ENCODE measurements around the gene SEM1.
"Not testable (repeated sequence)": the region's sequence is repeated elsewhere in the genome, so short reads cannot be mapped to it uniquely, and the experiment has no call there.

SEM1 gene

DNA sequence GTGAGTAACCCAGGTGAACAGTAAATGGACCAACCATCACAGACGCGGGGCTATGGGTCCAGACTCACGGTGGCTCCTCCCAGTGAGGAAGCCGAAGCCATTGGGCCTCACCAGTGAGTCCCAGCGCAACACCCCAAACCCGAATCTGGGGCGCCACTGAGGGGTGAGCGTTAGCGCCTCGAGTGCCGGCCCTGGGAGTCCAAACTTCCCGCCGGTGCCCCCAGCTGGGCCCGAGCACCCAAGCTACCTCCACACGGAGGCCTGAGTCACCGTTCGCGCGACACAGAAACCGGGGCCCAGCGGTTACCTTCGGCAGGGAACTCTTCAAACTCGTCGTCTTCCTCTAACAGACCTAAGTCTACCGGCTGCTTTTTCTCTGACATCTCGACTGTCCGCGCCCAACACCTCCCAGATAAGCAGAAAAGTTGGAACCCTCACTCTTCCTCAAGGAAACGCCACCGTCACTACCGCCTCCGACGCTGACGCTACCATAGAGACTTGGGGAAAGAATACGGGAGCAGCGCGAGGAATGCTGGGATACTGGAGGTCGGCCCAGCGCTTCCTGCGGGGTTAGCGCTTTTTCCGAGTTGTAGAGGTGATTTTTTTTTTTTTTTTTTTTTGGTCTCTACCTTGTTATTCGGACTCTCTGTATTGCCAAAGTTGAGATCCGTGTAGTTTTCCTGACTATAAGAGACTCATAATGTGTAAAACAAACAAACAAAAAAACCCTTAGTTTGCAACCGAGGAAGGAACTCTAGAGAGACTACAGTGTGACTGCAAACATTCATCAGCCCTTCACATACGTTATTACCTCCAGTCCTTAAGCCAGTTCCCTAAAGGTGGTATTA, at the start of gene SEM1:
Gene SEM1 (minus strand): TSS at position 466 of the 848 bp plus-strand sequence. CDS start 83 bp downstream, at position 383.
- DNase-seq (ENCODE audit: low read depth), result peak; percentile 64
- H3K4me3 ChIP-seq (ENCODE audit: low read depth, low read length), result peak within 1 kb of the TSS; percentile 88
- in situ Hi-C loops (cut with HindIII; ENCODE audit: low sequenced_read_pairs), result no loop called here
- TF ChIP-seq, protein P1, sequence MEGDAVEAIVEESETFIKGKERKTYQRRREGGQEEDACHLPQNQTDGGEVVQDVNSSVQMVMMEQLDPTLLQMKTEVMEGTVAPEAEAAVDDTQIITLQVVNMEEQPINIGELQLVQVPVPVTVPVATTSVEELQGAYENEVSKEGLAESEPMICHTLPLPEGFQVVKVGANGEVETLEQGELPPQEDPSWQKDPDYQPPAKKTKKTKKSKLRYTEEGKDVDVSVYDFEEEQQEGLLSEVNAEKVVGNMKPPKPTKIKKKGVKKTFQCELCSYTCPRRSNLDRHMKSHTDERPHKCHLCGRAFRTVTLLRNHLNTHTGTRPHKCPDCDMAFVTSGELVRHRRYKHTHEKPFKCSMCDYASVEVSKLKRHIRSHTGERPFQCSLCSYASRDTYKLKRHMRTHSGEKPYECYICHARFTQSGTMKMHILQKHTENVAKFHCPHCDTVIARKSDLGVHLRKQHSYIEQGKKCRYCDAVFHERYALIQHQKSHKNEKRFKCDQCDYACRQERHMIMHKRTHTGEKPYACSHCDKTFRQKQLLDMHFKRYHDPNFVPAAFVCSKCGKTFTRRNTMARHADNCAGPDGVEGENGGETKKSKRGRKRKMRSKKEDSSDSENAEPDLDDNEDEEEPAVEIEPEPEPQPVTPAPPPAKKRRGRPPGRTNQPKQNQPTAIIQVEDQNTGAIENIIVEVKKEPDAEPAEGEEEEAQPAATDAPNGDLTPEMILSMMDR (IDR thresholded peaks at IDR 0.05; ENCODE audit: low read depth, low read length, missing control alignments), result no peak

GRCh38 chr7:96757880-96758279, 48.2 kb upstream of the SEM1 start:
- DNase-seq (ENCODE audit: low read depth); in situ Hi-C loops (cut with HindIII; ENCODE audit: low sequenced_read_pairs); H3K4me3 ChIP-seq (ENCODE audit: low read depth, low read length): not testable (repeated sequence)

DNA sequence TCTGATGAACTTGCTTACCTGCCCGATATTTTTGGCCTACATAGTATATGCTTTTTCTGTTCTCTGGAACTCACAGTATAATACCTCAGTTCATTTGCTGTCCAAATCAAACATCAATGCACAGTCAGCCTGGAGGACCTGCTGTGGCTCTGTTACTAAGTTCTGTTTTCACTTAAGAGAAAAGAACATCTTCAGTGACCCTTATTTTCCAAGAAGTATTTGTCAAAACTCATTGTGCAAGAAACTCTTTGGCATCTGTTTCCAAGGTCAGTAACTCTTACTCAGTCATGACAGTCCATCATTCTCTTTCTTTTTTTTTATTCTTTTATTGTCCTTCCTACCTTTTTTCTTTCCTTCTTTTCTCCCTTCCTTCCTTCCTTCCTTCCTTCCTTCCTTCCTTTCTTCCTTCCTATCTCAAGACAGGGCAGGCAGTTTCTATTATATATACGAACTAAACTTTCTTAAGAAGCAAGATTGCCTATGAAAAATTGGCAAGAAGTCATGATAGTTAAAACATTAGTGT, 37.8 kb upstream of the SEM1 start:
- no peak for DNase-seq (ENCODE audit: low read depth)
- H3K4me3 ChIP-seq (ENCODE audit: low read depth, low read length), result no peak overlapping the region
- in situ Hi-C loops (cut with HindIII; ENCODE audit: low sequenced_read_pairs), result no loop called here
- TF ChIP-seq, protein P1 (IDR thresholded peaks at IDR 0.05; ENCODE audit: low read depth, low read length, missing control alignments), result no peak

DNA sequence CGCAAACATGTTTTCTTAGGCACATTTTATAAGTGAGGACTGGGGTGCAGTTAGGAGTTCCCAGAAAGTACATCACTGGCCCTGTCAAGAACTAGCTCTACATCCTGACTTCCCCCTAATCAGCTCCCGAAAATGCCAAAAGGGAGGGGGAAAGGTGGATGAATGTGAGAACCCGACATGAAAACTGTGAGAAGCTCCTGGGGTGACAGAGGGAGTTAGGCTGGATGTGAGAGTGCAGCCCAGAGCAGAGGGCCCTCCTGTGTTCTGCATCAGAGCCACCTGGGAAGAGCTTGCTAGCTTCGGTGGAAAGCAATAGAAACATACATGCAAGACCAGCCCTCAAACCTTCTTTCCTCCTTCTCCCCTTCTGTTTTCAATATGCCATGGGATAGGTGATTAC, 30.5 kb upstream of the SEM1 start:
- DNase-seq (ENCODE audit: low read depth), result no peak
- TF ChIP-seq, protein P1 (IDR thresholded peaks at IDR 0.05; ENCODE audit: low read depth, low read length, missing control alignments), result no peak
- in situ Hi-C loops (cut with HindIII; ENCODE audit: low sequenced_read_pairs), result no loop called here
- no peak overlapping the region for H3K4me3 ChIP-seq (ENCODE audit: low read depth, low read length)

GRCh38 chr7:96739609-96740008, 30.0 kb upstream of the SEM1 start:
- in situ Hi-C loops (cut with HindIII; ENCODE audit: low sequenced_read_pairs), result no loop called here
- DNase-seq (ENCODE audit: low read depth), result no peak
- TF ChIP-seq, protein P1 (IDR thresholded peaks at IDR 0.05; ENCODE audit: low read depth, low read length, missing control alignments), result no peak
- H3K4me3 ChIP-seq (ENCODE audit: low read depth, low read length), result no peak overlapping the region

GRCh38 chr7:96739167-96739566, 29.5 kb upstream of the SEM1 start:
- in situ Hi-C loops (cut with HindIII; ENCODE audit: low sequenced_read_pairs), result no loop called here
- TF ChIP-seq, protein P1 (IDR thresholded peaks at IDR 0.05; ENCODE audit: low read depth, low read length, missing control alignments), result no peak
- no peak for DNase-seq (ENCODE audit: low read depth)
- H3K4me3 ChIP-seq (ENCODE audit: low read depth, low read length), result no peak overlapping the region

GRCh38 chr7:96738705-96739104, 29.1 kb upstream of the SEM1 start:
- no peak overlapping the region for H3K4me3 ChIP-seq (ENCODE audit: low read depth, low read length)
- in situ Hi-C loops (cut with HindIII; ENCODE audit: low sequenced_read_pairs), result no loop called here
- no peak for DNase-seq (ENCODE audit: low read depth)
- TF ChIP-seq, protein P1 (IDR thresholded peaks at IDR 0.05; ENCODE audit: low read depth, low read length, missing control alignments), result no peak
